GM12878 (cell line): ENCODE data around the gene BCKDHB.

Experiments used
- CTCF ChIP-seq, 3 experiments: IDR thresholded peaks in 2 of 3; conservative IDR thresholded peaks in 1 of 3; 2 replicates each; pipeline ENCODE4 v1.5.1; 2011; ENCODE audit warnings: low read depth in 3 of 3, low read length in 3 of 3, mild to moderate bottlenecking in 3 of 3, control low read depth in 2 of 3, moderate library complexity in 2 of 3, inconsistent platforms in 1 of 3, mixed read lengths in 1 of 3; ENCODE audit not compliant: control insufficient read depth in 2 of 3, insufficient read depth in 1 of 3; ENCODE audit errors: extremely low read depth in 1 of 3
- DPF2 ChIP-seq: fragments of 450-650 bp; IDR thresholded peaks from 2 replicates; pipeline ENCODE4 v1.6.1; 2017; ENCODE audit warnings: mild to moderate bottlenecking
- EP300 ChIP-seq, 2 experiments: fragments of 150-350 bp in 1 of 2; IDR thresholded peaks; 2 replicates each; pipeline ENCODE4 v1.6.1; 2011 to 2012; ENCODE audit warnings: low read depth in 2 of 2, low read length in 2 of 2, borderline replicate concordance in 1 of 2, improper control_type of control experiment in 1 of 2, inconsistent platforms in 1 of 2; ENCODE audit not compliant: control insufficient read depth in 1 of 2
- ESRRA ChIP-seq: IDR thresholded peaks from 2 replicates; pipeline ENCODE4 v1.6.1; 2012; ENCODE audit warnings: mild to moderate bottlenecking, low read length, improper control_type of control experiment
- HCFC1 ChIP-seq: fragments of 150-350 bp; IDR thresholded peaks from 2 replicates; pipeline ENCODE4 v1.6.1; 2014; ENCODE audit warnings: low read length
- HDGF ChIP-seq: fragments of 450-650 bp; IDR thresholded peaks from 2 replicates; pipeline ENCODE4 v1.6.1; 2016; ENCODE audit warnings: antibody characterized with exemption
- KLF5 ChIP-seq: fragments of 450-650 bp; IDR thresholded peaks from 2 replicates; pipeline ENCODE4 v1.6.1; 2014; ENCODE audit warnings: mild to moderate bottlenecking; ENCODE audit not compliant: partially characterized antibody
- POLR2A ChIP-seq: IDR thresholded peaks from 2 replicates; pipeline ENCODE4 v1.6.1; 2011; ENCODE audit warnings: low read depth, mild to moderate bottlenecking, low read length
- YY1 ChIP-seq: IDR thresholded peaks from 2 replicates; pipeline ENCODE4 v1.6.1; 2011; ENCODE audit warnings: low read depth, mild to moderate bottlenecking, low read length
- TF ChIP-seq, protein P1 (sequence below): IDR thresholded peaks from 2 replicates; pipeline ENCODE4 v1.6.1; 2011; ENCODE audit warnings: low read depth, low read length, improper control_type of control experiment, borderline replicate concordance
- TF ChIP-seq, protein P2 (sequence below): IDR thresholded peaks from 2 replicates; pipeline ENCODE4 v1.6.1; 2012; ENCODE audit warnings: low read depth, low read length, improper control_type of control experiment

DNA sequence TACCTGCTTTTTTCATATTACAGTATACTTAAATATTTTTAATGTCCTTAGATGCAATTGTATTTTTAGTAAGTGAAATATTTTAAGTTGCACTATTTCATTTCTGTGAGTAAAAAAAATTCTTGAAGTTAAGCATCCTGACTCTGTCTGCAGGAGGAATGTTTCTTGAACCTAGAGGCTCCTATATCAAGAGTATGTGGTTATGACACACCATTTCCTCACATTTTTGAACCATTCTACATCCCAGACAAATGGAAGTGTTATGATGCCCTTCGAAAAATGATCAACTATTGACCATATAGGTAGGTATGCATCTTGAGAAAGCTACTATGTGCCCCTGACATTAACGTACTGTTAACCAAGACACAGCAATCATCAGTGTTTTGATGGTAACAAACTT, 237.0 kb downstream of the BCKDHB start:
- TF ChIP-seq CTCF (IDR thresholded peaks at IDR 0.05 in 2 of 3, conservative IDR thresholded peaks at IDR 0.05 in 1 of 3; ENCODE audit: control insufficient read depth in 2 of 3, extremely low read depth in 1 of 3, insufficient read depth in 1 of 3, low read depth in 3 of 3, low read length in 3 of 3) (no peak), KLF5 (no peak), HCFC1 (no peak), POLR2A (no peak), YY1 (no peak), ESRRA (no peak), HDGF (no peak), EP300 (IDR thresholded peaks at IDR 0.05; ENCODE audit: borderline replicate concordance in 1 of 2, control insufficient read depth in 1 of 2, low read depth in 2 of 2, low read length in 2 of 2) (no peak), DPF2 (no peak)
- TF ChIP-seq, protein P1, sequence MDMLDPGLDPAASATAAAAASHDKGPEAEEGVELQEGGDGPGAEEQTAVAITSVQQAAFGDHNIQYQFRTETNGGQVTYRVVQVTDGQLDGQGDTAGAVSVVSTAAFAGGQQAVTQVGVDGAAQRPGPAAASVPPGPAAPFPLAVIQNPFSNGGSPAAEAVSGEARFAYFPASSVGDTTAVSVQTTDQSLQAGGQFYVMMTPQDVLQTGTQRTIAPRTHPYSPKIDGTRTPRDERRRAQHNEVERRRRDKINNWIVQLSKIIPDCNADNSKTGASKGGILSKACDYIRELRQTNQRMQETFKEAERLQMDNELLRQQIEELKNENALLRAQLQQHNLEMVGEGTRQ, result no peak
- TF ChIP-seq, protein P2, sequence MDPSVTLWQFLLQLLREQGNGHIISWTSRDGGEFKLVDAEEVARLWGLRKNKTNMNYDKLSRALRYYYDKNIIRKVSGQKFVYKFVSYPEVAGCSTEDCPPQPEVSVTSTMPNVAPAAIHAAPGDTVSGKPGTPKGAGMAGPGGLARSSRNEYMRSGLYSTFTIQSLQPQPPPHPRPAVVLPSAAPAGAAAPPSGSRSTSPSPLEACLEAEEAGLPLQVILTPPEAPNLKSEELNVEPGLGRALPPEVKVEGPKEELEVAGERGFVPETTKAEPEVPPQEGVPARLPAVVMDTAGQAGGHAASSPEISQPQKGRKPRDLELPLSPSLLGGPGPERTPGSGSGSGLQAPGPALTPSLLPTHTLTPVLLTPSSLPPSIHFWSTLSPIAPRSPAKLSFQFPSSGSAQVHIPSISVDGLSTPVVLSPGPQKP, result no peak
